Measurements from ENCODE around the gene FAM89B. TPM values are rescaled to one million over a fixed set of nuclear protein-coding genes. Genes with fewer than 3 reads are reported as not detected.

FAM89B gene
- polyA plus RNA-seq, 3 donors, result 51.3 to 139 (median 70.8) TPM

GRCh38 chr11:65538232-65538914 lies 34.0 kb upstream of the FAM89B start:
- no peaks in the 10 kb centered on the region for H3K79me2 ChIP-seq (ENCODE audit: insufficient read depth, low read length)
- no peaks in the 10 kb centered on the region for H3K9me3 ChIP-seq (replicated peaks in 1 of 2; ENCODE audit: control insufficient read depth in 1 of 2, insufficient read depth in 1 of 2, low read length in 2 of 2)
- H3K27me3 ChIP-seq (ENCODE audit: control insufficient read depth in 2 of 2, insufficient read depth in 2 of 2, low read length in 2 of 2), result no peaks in the 10 kb centered on the region
- WGBS (ENCODE audit: insufficient coverage), result 95% methylated on average over 41 of the region's 43 CpGs
- H3K9ac ChIP-seq (ENCODE audit: insufficient read depth, low read length, poor library complexity, severe bottlenecking), result no peak overlapping the region
- H2AFZ ChIP-seq (ENCODE audit: insufficient read depth, low read depth, low read length, poor library complexity, severe bottlenecking), result no peak overlapping the region
- no peak overlapping the region for H3K4me3 Mint-ChIP-seq
- no peak for TF ChIP-seq CTCF (IDR thresholded peaks at IDR 0.05)
- peaks cover 1 to 2% (median 2%) of the 10 kb centered on the region in 3 donors for H3K27me3 Mint-ChIP-seq (ENCODE audit: low read depth in 3 of 3)
- H3K4me2 ChIP-seq (replicated peaks; ENCODE audit: extremely low read depth, low read length, poor library complexity, severe bottlenecking), result no peak overlapping the region
- H3K4me3 ChIP-seq (replicated peaks in 1 of 3; ENCODE audit: low read depth in 2 of 3, low read length in 3 of 3), result no peak overlapping the region
- H3K4me1 ChIP-seq (ENCODE audit: control insufficient read depth in 1 of 2, insufficient read depth in 2 of 2, low read length in 2 of 2), result peaks cover 11 to 27% of the 10 kb centered on the region in 2 donors
- peaks cover 12% of the 10 kb centered on the region for H3K4me1 Mint-ChIP-seq
- no peak overlapping the region for H3K27ac ChIP-seq (ENCODE audit: low read depth in 1 of 2, low read length in 2 of 2)
- H3K36me3 ChIP-seq (replicated peaks in 1 of 2; ENCODE audit: control insufficient read depth in 1 of 2, insufficient read depth in 2 of 2, low read length in 2 of 2), result peaks cover 42 to 47% of the 10 kb centered on the region in 2 donors
- DNase-seq, result no peak
- peaks cover 13% of the 10 kb centered on the region for H4K20me1 ChIP-seq (ENCODE audit: insufficient read depth, low read length)
- no peaks in the 10 kb centered on the region for H3K9me3 Mint-ChIP-seq
- intact Hi-C loops (cut with micrococcal nuclease), result loop anchor here in 1 of 2 donors (10.0 kb wide), 1 partner anchor 274 kb away; the partner anchor contains the start of gene POLA2
- H3K27ac Mint-ChIP-seq, result no peak overlapping the region
- H3K36me3 Mint-ChIP-seq, result peaks cover 33 to 50% of the 10 kb centered on the region in 2 donors

GRCh38 chr11:65538915-65539743 lies 33.2 kb upstream of the FAM89B start:
- H2AFZ ChIP-seq (ENCODE audit: insufficient read depth, low read depth, low read length, poor library complexity, severe bottlenecking), result no peak overlapping the region
- peak overlapping the region in 1 of 3 experiments; percentile 90 for H3K4me3 ChIP-seq (replicated peaks in 1 of 3; ENCODE audit: low read depth in 2 of 3, low read length in 3 of 3)
- Mint-ChIP-seq H3K9me3 (no peaks in the 10 kb centered on the region), H3K4me1 (peaks cover 12% of the 10 kb centered on the region), H3K27me3 (ENCODE audit: low read depth in 3 of 3) (peaks cover 1 to 3% (median 2%) of the 10 kb centered on the region in 3 donors), H3K4me3 (peak overlapping the region in 1 of 2 donors; percentile 21), H3K27ac (no peak overlapping the region), H3K36me3 (peaks cover 32 to 46% of the 10 kb centered on the region in 2 donors)
- H3K27ac ChIP-seq (ENCODE audit: low read depth in 1 of 2, low read length in 2 of 2), result no peak overlapping the region
- H3K27me3 ChIP-seq (ENCODE audit: control insufficient read depth in 2 of 2, insufficient read depth in 2 of 2, low read length in 2 of 2), result no peaks in the 10 kb centered on the region
- no peak for DNase-seq
- H3K9me3 ChIP-seq (replicated peaks in 1 of 2; ENCODE audit: control insufficient read depth in 1 of 2, insufficient read depth in 1 of 2, low read length in 2 of 2), result no peaks in the 10 kb centered on the region
- H3K79me2 ChIP-seq (ENCODE audit: insufficient read depth, low read length), result no peaks in the 10 kb centered on the region
- peaks cover 41 to 44% of the 10 kb centered on the region in 2 donors for H3K36me3 ChIP-seq (replicated peaks in 1 of 2; ENCODE audit: control insufficient read depth in 1 of 2, insufficient read depth in 2 of 2, low read length in 2 of 2)
- WGBS (ENCODE audit: insufficient coverage), result 94% methylated on average over 80 of the region's 92 CpGs
- no peak overlapping the region for H3K9ac ChIP-seq (ENCODE audit: insufficient read depth, low read length, poor library complexity, severe bottlenecking)
- no peak for TF ChIP-seq CTCF (IDR thresholded peaks at IDR 0.05)
- peaks cover 11 to 27% of the 10 kb centered on the region in 2 donors for H3K4me1 ChIP-seq (ENCODE audit: control insufficient read depth in 1 of 2, insufficient read depth in 2 of 2, low read length in 2 of 2)
- peak overlapping the region; percentile 99 for H3K4me2 ChIP-seq (replicated peaks; ENCODE audit: extremely low read depth, low read length, poor library complexity, severe bottlenecking)
- intact Hi-C loops (cut with micrococcal nuclease), result loop anchor here in 1 of 2 donors (10.0 kb wide), 1 partner anchor 274 kb away; the partner anchor contains the start of gene POLA2
- H4K20me1 ChIP-seq (ENCODE audit: insufficient read depth, low read length), result peaks cover 13% of the 10 kb centered on the region
